SK-N-MC (cell line): ENCODE results near the gene PRR9.
"Not testable (repeated sequence)": the region's sequence is repeated elsewhere in the genome, so short reads cannot be mapped to it uniquely, and the experiment has no call there.

Experiments
- DNase-seq: peaks from one replicate; pipeline ENCODE4 v3.0.0-alpha.2; 2011; ENCODE audit warnings: low read depth, low spot score
- H3K27ac ChIP-seq: fragments of 200-600 bp; sonication (generic); 2 replicates; pipeline ENCODE4 v1.5.1; 2016; ENCODE audit warnings: mixed run types
- H3K36me3 ChIP-seq: fragments of 200-600 bp; sonication (generic); 2 replicates; pipeline ENCODE4 v1.6.1; 2017; ENCODE audit warnings: antibody characterized with exemption, low read length, mixed read lengths; ENCODE audit not compliant: insufficient read depth
- H3K4me3 ChIP-seq: fragments of 200-600 bp; sonication (generic); 2 replicates; pipeline ENCODE4 v1.5.1; 2016
- H3K9ac ChIP-seq: fragments of 200-600 bp; sonication (generic); 2 replicates; pipeline ENCODE4 v1.8.0; 2017; ENCODE audit warnings: mixed run types, mixed read lengths; ENCODE audit not compliant: insufficient read length
- H3K9me3 ChIP-seq: fragments of 200-600 bp; sonication (generic); 2 replicates; pipeline ENCODE4 v1.6.1; 2017; ENCODE audit warnings: low read depth, mild to moderate bottlenecking, antibody characterized with exemption, low read length, moderate library complexity, mixed read lengths
- EZH2 ChIP-seq: fragments of 200-600 bp; sonication (generic); IDR thresholded peaks from one replicate; pipeline ENCODE4 v1.6.1; 2017; ENCODE audit warnings: antibody characterized with exemption
- FOXP2 ChIP-seq: optimal IDR thresholded peaks from 2 replicates; pipeline ENCODE3; 2011; ENCODE audit warnings: mild to moderate bottlenecking, moderate library complexity; ENCODE audit not compliant: insufficient read depth; ENCODE audit errors: extremely low read length, control extremely low read depth
- POLR2AphosphoS5 ChIP-seq: IDR thresholded peaks from 2 replicates; pipeline ENCODE4 v1.6.1; 2012; ENCODE audit warnings: mild to moderate bottlenecking, low read depth, low read length, borderline replicate concordance

PRR9 gene

DNA sequence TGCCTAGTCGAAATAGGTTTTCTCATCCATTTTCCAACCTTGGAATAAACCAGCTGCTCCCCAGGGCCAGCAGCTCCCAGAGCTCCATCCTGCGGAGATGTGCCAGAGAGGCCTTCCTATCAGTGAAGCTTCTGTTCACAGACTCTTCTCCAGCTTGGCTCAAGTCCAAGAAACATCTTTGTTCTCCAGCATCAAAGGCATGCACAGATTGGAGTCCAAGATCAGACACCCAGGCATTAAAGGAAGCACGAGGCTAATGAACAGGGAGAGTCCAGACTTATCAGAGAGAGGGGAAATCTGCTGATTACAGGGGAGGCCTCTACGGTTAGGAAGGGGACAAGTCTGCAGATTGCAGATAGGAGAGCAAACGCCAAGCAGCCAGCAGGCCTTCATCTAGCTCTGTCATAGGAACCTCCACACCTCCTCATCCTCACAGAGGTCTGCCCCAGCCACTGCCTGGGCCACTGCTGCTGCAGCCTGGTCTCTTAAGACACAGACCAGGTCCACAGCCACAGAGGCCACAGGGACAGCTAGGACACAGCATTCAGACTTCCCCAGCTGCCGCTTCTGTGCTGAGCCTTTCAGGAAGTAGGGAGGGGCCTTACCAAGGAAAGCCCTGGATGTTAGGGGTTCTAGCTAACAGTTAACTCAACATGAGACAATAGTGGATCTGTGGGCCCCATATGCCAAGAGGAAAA is 3.4 kb downstream of the PRR9 start:
- Histone ChIP-seq H3K27ac (no peak overlapping the region), H3K4me3 (no peak overlapping the region), H3K9me3 (no peaks in the 10 kb centered on the region), H3K9ac (no peak overlapping the region), H3K36me3 (no peaks in the 10 kb centered on the region)
- no peak for TF ChIP-seq EZH2
- TF ChIP-seq POLR2AphosphoS5 = no peak
- TF ChIP-seq FOXP2 = no peak
- no peak for DNase-seq

DNA sequence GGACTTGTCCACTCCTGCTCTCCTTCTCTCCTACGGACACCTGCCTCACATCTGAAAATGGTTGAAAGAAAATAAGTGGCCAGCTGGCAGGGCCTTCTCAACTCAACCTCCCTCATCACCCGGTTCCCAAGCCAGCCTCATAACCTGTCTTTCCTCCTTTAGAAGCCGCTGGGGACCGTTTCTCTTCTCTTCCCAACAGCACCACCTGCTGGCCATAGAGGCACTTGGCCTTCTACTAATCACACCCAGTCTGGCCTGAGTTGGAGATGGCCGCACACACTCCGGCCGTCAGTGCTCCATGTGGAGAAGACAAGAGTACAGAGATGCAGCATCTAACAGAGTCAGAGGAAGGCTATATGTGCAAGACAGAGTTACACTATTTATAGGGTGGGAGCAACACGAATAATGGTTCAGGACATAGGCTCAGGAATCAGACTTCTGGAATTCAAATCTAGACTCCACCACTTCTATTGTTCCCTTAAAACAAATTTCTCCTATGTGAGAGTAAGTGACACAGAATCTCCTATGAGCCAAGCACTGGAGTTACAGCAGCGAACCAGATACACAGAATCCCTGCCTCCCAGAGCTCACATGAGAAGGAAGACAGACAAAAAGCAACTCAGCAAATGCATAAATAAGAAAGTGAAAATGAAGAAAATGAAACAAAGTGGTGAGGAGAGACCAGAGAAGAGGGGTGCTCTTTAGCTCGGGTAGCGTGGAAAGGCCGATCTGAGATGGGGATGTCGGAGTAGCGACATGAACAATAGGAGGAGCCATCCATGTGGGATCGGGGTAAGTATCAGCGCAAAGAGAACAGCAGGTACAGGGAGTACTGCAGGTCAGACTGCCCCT is 5.9 kb downstream of the PRR9 start:
- H3K9ac ChIP-seq, DNase-seq, H3K4me3 ChIP-seq, H3K9me3 ChIP-seq, H3K27ac ChIP-seq, H3K36me3 ChIP-seq: not testable (repeated sequence)

DNA sequence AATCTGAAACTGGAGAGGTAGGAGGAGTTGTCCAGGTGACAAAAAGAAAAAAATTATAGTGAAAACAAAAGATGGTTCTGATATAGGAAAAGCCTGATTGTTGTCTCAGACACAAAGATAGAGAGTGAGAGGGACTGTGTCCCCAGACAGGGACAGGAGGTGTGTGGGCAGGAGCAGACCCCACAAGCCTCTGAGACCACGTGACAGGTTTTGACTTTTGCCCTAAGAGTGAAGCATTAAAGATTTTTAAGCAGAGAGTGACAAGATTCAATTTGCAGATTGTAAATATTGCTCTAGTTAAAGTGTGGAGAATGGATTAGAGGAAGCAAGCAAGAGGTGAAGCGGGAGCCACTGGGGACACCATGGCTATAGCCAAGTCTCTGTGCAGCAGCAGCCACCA is 10.4 kb downstream of the PRR9 start:
- no peak for DNase-seq
- no peak overlapping the region for H3K9ac ChIP-seq
- no peak for TF ChIP-seq POLR2AphosphoS5
- no peak for TF ChIP-seq EZH2
- no peak for TF ChIP-seq FOXP2
- H3K4me3 ChIP-seq = no peak overlapping the region
- H3K27ac ChIP-seq = no peak overlapping the region
- no peaks in the 10 kb centered on the region for H3K36me3 ChIP-seq
- H3K9me3 ChIP-seq = no peaks in the 10 kb centered on the region

DNA sequence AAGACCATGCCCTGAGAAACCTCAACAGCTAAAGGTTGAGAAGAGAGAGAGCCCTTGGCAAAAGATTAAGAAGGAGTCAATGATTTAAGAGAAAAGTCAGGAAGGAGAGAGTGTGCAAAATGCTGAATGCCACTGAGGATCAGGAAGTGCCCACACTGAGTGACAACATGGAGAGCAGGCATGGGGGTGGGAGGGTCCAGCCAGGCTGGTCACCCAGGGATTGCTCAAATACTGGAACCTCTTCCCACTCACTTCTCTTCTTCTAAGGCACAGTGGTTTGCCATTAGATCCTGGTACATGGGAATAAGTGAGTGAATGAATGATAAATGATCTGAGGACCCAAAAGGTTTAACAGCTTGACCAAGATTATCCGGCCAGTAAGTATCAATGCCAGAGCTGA is 11.1 kb downstream of the PRR9 start:
- TF ChIP-seq POLR2AphosphoS5 (no peak), EZH2 (no peak), FOXP2 (no peak)
- H3K9me3 ChIP-seq = no peaks in the 10 kb centered on the region
- no peak overlapping the region for H3K9ac ChIP-seq
- H3K36me3 ChIP-seq = no peaks in the 10 kb centered on the region
- no peak overlapping the region for H3K27ac ChIP-seq
- DNase-seq = no peak
- H3K4me3 ChIP-seq = no peak overlapping the region

DNA sequence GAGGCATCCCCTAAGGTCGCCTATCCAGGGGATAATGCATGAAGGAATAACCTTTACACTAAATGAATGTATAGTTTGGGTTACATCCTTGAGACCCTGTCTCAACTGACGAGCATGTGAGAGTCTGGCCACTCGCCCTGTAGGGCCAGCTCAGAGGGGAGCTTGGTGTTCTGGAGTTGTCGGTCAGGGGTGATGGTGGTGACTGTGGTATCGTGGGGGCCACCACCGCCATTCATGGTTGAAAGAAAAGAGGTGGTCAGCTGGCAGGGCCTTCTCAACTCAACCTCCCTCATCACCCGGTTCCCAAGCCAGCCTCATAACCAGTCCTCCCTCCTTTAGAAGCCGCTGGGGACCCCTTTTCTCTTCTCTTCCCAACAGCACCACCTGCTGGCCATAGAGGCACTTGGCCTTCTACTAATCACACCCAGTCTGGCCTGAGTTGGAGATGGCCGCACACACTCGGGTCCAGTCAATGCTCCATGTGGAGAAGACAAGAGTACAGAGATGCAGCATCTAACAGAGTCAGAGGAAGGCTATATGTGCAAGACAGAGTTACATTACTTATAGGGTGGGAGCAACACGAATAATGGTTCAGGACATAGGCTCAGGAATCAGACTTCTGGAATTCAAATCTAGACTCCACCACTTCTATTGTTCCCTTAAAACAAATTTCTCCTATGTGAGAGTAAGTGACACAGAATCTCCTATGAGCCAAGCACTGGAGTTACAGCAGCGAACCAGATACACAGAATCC is 11.9 kb downstream of the PRR9 start:
- not testable (repeated sequence) for H3K9me3 ChIP-seq, H3K27ac ChIP-seq, H3K4me3 ChIP-seq, H3K36me3 ChIP-seq, H3K9ac ChIP-seq, DNase-seq

DNA sequence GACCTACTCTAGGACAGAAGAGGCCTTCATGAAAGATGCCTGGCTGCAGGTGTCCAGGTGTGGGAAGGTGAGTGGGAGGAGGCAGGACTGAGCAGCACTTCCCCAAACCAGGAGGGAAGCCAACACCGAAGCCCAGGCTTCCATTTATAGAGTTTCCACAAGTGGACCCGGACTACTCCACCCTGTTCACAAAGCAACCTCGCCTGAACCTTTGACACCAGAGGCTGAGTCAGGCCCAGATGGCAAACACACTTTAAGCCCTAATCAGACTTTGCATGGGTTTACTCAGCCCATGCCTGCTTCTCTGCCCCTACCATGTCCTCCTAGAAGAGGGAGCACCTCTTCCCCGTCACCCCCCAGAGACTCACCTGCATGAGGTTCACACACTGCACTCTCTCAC is 14.0 kb downstream of the PRR9 start:
- Histone ChIP-seq H3K27ac (no peak overlapping the region), H3K36me3 (no peaks in the 10 kb centered on the region), H3K9me3 (no peaks in the 10 kb centered on the region), H3K4me3 (no peak overlapping the region), H3K9ac (no peak overlapping the region)
- TF ChIP-seq EZH2 (no peak), FOXP2 (no peak), POLR2AphosphoS5 (no peak)
- DNase-seq = no peak

DNA sequence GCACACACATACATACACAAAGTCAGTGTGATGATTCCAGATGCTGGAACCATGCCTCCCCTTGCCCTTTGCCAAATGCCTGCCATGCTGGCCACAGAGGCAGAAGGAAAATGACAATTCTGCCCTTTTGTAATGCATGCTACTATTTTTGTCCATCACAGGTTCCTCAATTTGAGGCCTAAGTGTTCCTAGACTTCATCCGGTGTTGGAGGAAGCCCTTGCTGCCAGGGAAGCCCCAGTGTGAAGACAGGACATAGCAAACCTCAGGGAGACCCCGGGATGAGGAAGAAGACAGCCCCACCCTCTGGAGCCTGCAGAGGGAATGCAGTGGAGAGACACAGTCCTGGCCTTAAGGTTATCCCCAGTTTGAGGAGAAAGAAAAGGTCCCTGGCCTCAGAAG is 14.4 kb downstream of the PRR9 start:
- DNase-seq = no peak
- Histone ChIP-seq H3K9ac (no peak overlapping the region), H3K27ac (no peak overlapping the region), H3K9me3 (no peaks in the 10 kb centered on the region), H3K4me3 (no peak overlapping the region), H3K36me3 (no peaks in the 10 kb centered on the region)
- TF ChIP-seq EZH2 (no peak), FOXP2 (no peak), POLR2AphosphoS5 (no peak)

DNA sequence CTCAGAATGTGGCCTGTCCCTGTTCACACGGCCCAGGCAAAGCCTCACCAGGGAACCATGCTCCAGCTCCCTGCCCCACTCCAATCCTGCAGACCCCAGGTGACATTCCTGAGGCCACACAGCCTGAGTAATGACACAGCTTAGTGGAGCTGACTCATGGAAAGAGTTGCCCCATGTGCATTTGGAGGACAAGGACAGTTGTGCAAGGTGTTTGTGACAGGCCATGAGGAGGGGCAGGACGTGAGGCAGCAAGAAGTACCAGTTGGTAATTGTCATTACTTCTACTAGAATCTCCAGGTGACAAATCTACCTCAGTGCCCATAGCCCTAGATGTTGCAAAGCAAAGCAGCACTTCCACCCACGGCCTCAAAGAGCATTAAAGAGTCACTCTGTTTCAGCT is 15.2 kb downstream of the PRR9 start:
- TF ChIP-seq FOXP2 = no peak
- no peak for TF ChIP-seq EZH2
- no peak for TF ChIP-seq POLR2AphosphoS5
- Histone ChIP-seq H3K36me3 (no peaks in the 10 kb centered on the region), H3K9me3 (no peaks in the 10 kb centered on the region), H3K27ac (no peak overlapping the region), H3K9ac (no peak overlapping the region), H3K4me3 (no peak overlapping the region)
- DNase-seq = no peak
